ENCODE measurements around the gene IFNK. TPM values are rescaled to one million over a fixed set of nuclear protein-coding genes. Genes with fewer than 3 reads are reported as not detected.

IFNK gene
- polyA plus RNA-seq, 1 of the 3 experiments (the other 2 are of a cell fraction), result not detected

- peaks cover 0 to 6% of the 10 kb centered on the region in 2 experiments; a peak in 2 of 4 replicates for H3K4me1 ChIP-seq (ENCODE audit: control insufficient read depth in 1 of 2, insufficient read depth in 2 of 2, low read depth in 1 of 2, low read length in 1 of 2)
- H3K4me2 ChIP-seq, result no peak overlapping the region
- H2AFZ ChIP-seq (ENCODE audit: low read depth), result no peak overlapping the region
- H3K9me2 ChIP-seq, result no peaks in the 10 kb centered on the region
- ChIA-PET CTCF (no interaction called here), POLR2A (no interaction called here)
- no peak overlapping the region for H3K4me3 ChIP-seq (ENCODE audit: low read depth in 2 of 2, low read length in 1 of 2)
- no peak overlapping the region for H3K9ac ChIP-seq
- no peaks in the 10 kb centered on the region for H4K20me1 ChIP-seq (ENCODE audit: insufficient read depth)
- no peak for TF ChIP-seq POLR2AphosphoS5 (IDR thresholded peaks at IDR 0.05; ENCODE audit: low read depth, low read length)
- no peak for TF ChIP-seq JUND (IDR thresholded peaks at IDR 0.05)
- no peak for TF ChIP-seq PBX3 (IDR thresholded peaks at IDR 0.05)
- TF ChIP-seq TAF1 (IDR thresholded peaks at IDR 0.05; ENCODE audit: borderline replicate concordance, low read depth, low read length), result no peak
- TF ChIP-seq IRF3 (IDR thresholded peaks at IDR 0.05; ENCODE audit: low read depth, low read length), result no peak
- no peak for TF ChIP-seq RXRA (IDR thresholded peaks at IDR 0.05; ENCODE audit: borderline replicate concordance, low read depth)
- TF ChIP-seq MXI1 (IDR thresholded peaks at IDR 0.05; ENCODE audit: low read depth, low read length), result no peak
- no peak for TF ChIP-seq SIN3A (IDR thresholded peaks at IDR 0.05; ENCODE audit: borderline replicate concordance, low read depth, low read length)
- TF ChIP-seq YY1 (IDR thresholded peaks at IDR 0.05; ENCODE audit: low read depth), result no peak
- TF ChIP-seq FOXM1 (IDR thresholded peaks at IDR 0.05; ENCODE audit: low read depth), result no peak
- no peak for TF ChIP-seq NFIC (IDR thresholded peaks at IDR 0.05; ENCODE audit: borderline replicate concordance)
- no peak for TF ChIP-seq FOXJ3 (CRISPR knock-in tag; IDR thresholded peaks at IDR 0.05)
- TF ChIP-seq TEAD4 (IDR thresholded peaks at IDR 0.05; ENCODE audit: borderline replicate concordance, insufficient read depth), result no peak
- no peak for TF ChIP-seq MAX (IDR thresholded peaks at IDR 0.05; ENCODE audit: low read depth)
- no peak for TF ChIP-seq RAD21 (IDR thresholded peaks at IDR 0.05; ENCODE audit: low read length)
- no peak for TF ChIP-seq NRF1 (IDR thresholded peaks at IDR 0.05; ENCODE audit: low read depth, low read length)
- no peak for TF ChIP-seq TCF12 (IDR thresholded peaks at IDR 0.05)
- no peak for TF ChIP-seq MEF2A (IDR thresholded peaks at IDR 0.05; ENCODE audit: borderline replicate concordance, low read depth)
- no peak for TF ChIP-seq GABPA (IDR thresholded peaks at IDR 0.05; ENCODE audit: low read depth)
- H3F3A ChIP-seq (replicated peaks; ENCODE audit: insufficient read depth), result no peaks in the 10 kb centered on the region
- H3K79me2 ChIP-seq (ENCODE audit: insufficient read depth), result no peaks in the 10 kb centered on the region
- H3K36me3 ChIP-seq (replicated peaks in 1 of 2; ENCODE audit: control insufficient read depth in 1 of 2, insufficient read depth in 2 of 2, low read length in 1 of 2), result no peaks in the 10 kb centered on the region
- no peak for DNase-seq
- H3K27me3 ChIP-seq (ENCODE audit: insufficient read depth), result no peaks in the 10 kb centered on the region
- H3K9me3 ChIP-seq, result peaks cover 6% of the 10 kb centered on the region; the same call in 1 of the 2 replicates
- H3K27ac ChIP-seq (ENCODE audit: low read depth in 2 of 2, low read length in 1 of 2), result no peak overlapping the region
- 83% methylated on average over 6 of the region's 6 CpGs for WGBS (ENCODE audit: low lambda C conversion rate)
Observed at GRCh38 chr9:27476870-27477515, 47.1 kb upstream of the IFNK start.
